Hypothalamus (tissue), 51 donors: ENCODE data around the gene TGFBR3.
"Not testable (repeated sequence)": the region's sequence is repeated elsewhere in the genome, so short reads cannot be mapped to it uniquely, and the experiment has no call there.

Experiments
- DNase-seq, 51 donors: peaks; one replicate each; lab custom pipeline; 2025; lab: John Stamatoyannopoulos, UW

The TGFBR3 gene

DNA sequence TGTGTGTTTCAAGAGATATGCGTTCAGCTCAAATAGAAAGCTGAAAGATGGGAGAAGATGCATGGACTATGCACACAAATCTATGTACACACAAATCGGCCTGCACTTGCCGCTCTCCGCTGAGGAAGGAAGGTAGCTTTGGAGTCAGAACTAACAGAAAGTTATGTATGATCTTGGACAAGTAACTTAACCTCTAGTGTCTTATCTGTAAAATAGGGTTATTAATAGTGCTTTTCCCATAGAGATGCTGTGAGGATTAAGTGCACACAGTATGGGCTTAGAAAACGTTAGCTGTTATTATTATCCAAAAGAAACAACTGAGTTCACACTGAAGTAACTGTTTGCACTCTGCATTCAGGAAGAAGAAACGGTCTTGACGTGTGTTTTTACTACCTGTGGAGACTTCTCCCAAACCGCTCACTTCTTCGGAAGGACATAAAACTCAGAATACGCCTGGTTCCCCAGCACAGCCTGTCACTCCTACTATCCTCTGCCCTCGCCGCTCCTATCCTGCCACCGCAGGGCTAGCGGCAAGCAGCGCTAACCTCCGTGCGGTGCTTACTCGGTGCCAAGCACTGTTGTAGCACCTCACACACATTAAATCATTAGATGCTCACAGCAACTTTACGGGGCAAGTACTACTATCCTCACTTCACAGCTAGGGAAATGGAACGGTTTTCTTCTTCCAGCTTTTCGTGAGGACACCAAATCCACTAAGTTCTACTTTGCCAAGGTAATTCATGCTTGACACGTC, 1.3 kb downstream of the TGFBR3 start:
- DNase-seq = peak in 19 of 51 donors; percentile 1 to 43 (median 9)

- DNase-seq = no peak
Observed at GRCh38 chr1:91883470-91883869, 2.5 kb downstream of the TGFBR3 start.

GRCh38 chr1:91881280-91881679, 4.7 kb downstream of the TGFBR3 start:
- no peak for DNase-seq

DNA sequence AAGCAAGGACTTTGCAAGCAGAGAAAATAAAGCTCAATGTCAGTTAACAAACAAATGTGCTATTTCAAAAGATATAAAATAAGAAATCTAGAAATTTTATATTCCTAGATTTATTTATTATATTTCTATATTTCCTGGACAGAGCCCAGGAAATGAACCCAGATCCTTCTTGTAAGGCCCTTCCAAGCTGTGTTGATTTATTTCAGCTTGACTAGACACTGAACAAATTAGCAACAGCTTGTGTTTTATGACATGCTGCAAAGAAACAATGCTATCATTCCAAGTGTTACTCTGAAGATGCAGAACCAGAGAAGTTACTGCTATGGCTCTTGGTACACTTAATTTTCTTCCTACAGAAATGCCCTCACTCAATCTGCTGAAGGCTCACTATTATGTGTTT, 6.2 kb downstream of the TGFBR3 start:
- no peak for DNase-seq

GRCh38 chr1:91877574-91878208, 8.3 kb downstream of the TGFBR3 start:
- DNase-seq = no peak

DNA sequence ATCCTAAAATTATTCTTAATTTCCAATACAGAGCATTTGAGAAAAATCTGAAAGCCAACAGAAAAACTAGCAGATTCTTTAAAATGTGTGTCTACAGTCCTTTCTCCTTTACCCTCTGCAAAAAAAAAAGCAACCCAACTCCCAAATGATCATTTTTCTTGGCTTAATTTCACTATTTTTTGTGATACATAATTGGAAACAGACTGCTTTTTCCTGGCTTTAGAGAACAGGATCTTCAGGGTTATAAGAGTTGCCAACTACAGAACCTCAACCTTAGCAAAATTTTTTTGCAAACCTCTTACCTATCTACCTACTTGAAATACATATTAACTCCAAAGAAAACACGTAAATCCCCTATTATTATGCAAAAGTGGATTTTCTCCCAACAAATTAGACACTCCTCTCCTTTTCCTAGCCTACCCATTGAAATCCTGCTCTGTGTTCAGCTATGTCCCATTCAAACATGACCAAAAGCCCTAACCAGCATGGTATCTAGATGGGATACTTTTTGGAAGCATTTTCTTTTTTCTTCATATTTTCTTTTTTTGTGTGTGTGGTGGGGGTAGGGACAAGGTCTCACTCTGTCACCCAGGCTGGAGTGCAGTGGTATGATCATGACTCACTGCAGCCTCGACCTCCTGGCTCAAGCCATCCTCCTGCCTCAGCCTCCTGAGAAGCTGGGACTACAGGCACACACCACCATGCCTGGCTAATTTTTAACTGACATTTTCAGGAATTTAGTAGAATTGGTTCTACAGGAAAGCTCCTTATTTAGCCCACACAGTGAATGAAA, 9.0 kb downstream of the TGFBR3 start:
- no peak for DNase-seq

- no peak for DNase-seq
Observed at GRCh38 chr1:91876040-91876470, 9.9 kb downstream of the TGFBR3 start.

DNA sequence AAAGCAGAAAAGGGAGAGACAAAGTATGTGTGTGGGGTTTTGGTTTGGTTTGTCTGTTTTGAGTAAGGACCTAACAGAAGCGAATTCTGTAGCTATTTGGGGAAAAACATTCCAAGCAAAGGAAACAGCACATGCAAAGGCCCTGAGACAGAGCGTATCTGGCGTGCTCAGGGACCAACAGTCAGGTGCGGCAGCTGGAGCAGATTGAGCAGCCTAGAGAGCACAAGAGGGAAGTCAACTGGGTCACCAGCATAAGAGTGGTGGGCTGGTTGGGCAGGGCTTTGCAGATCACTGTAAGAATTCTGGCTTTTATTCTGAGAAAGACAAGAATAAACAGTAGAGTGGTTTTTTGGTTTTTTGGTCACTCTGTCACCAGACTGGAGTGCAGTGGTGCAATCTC, 11.8 kb downstream of the TGFBR3 start:
- DNase-seq = no peak

DNA sequence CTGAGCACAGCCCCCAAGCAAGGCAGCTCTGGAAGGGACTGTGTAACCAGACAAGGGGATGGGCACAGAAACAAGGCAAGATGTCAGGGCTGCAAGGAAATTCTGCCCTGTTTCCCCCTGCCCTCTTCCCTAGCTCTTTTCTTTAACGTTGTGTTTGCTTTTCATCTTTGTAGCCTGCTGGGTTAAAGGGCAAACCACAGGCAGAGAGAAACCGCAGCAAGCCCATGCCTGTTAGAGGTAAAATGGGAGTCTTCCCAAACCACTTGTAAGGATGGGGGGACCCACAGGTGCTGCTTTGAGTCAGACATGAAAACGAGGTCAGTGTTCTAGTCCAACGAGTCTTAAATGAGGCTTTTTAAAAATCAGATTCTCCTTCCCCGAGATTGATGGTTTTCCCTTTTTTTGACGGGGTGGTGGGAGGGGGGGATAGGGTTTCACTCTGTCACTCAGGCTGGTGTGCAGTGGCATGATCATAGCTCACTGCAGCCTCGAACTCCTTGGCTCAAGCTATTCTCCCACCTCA, 13.3 kb downstream of the TGFBR3 start:
- DNase-seq = no peak

GRCh38 chr1:91872000-91872399, 14.0 kb downstream of the TGFBR3 start:
- no peak for DNase-seq

DNA sequence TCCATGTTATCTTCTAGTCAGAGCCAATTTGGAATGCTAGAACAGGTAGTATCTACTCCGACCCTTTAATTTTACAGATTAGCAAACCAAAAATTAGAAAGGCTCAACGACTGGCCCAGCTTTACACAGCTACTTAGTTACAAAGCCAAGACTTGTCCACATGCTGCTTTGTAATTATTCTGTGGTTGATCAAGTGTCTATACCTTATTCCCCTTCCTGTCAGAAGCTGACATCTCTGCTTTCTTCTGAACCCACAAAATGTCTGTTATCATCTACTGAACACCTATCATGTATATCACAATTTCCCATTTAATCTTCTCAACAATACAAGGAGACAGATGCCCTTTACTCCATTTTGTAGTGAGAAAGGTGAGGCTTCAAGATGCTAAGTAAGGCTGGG, 15.6 kb downstream of the TGFBR3 start:
- DNase-seq = no peak

DNA sequence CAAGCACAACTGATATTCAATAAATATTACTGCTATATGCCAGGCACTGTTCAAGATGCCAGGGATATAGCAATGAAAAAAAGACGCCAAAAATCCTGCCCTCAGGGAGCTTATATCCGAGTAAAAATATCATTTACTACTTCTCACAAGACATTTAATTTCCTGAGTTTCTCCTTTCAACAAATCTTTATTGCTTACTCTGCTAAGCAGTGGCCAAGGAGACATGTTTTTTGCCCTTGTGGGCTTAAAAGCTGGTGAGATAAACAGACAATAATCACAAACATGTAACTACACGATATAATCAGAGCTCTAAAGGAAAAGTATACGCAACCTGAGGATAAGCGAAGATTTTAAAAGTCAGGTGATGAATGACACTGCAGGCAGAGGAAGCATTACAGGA, 19.5 kb downstream of the TGFBR3 start:
- no peak for DNase-seq

DNA sequence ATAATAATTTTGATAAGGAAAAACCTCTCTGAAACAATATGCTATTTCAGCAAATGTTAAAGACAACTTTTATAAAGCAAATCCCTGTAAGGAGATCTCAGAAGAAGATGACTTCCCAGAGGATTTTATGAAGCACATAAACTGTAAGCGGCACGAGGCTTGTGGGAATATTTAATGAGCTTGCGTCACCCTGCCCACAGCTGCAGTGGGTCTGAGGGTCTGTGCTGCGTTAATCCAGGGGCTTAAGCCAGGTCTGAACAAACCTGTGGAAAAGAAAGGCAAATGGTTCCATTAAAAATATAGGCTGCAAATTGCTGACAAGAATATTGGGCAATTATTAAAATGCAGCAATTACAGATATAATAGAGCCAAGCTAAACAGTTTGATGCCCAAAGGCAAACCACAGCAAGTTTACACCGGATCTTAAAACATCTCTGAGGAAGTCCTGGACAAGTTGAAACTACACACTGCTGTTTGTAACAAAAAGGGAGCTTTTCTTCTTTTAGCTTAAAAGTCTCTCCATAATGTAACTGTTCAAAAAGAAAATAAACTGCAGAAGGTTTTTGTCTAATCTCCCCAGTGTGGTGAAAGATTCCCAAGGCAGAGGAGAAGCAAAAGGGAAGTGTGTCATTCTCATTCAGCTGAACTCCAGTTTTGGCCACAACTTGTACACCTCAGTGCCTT, 21.8 kb downstream of the TGFBR3 start:
- DNase-seq = no peak

- no peak for DNase-seq
Observed at GRCh38 chr1:91863498-91863897, 22.5 kb downstream of the TGFBR3 start.

GRCh38 chr1:91862120-91862519, 23.8 kb downstream of the TGFBR3 start:
- DNase-seq = no peak

GRCh38 chr1:91857557-91858239, 28.3 kb downstream of the TGFBR3 start:
- DNase-seq = no peak

DNA sequence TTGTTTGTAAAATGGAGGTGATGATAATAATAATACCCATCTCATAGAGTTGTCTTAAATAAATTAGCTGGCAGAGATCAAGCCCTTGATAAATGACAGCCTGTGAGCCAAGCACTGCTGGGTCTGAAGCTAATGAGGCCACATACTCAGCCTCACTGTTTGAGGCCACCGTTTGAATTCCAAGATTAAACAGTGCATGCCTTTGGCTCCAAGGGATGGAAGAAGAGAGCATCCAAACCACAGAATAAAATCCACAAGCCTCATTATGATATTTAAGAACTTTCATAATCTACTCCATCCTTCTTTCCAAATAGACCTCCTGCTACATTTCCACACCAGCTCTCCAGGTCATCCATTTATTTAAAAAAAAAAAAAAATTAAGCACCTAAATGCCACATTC, 29.0 kb downstream of the TGFBR3 start:
- DNase-seq = no peak

GRCh38 chr1:91854852-91855534, 31.0 kb downstream of the TGFBR3 start:
- no peak for DNase-seq

GRCh38 chr1:91853397-91853796, 32.6 kb downstream of the TGFBR3 start:
- no peak for DNase-seq

- not testable (repeated sequence) for DNase-seq
Observed at GRCh38 chr1:91852011-91852410, 33.9 kb downstream of the TGFBR3 start.
